Renal cortical epithelial cell (primary cell): Measurements from ENCODE around the gene STX19. TPM values are rescaled to one million over a fixed set of nuclear protein-coding genes. Genes with fewer than 3 reads are reported as not detected.

Source experiments
- DNase-seq: peaks from one replicate; pipeline ENCODE4 v3.0.0-alpha.2; 2011; ENCODE audit warnings: low read depth
- total RNA-seq: library from RNA; depleted of rRNA; stranded (reverse); fragments of >200 nt; gene quantifications from 2 replicates; pipeline ENCODE4 v1.2.3, GENCODE V29; 2014

Gene STX19
- total RNA-seq, 1 donor from 2014 or later: not detected

DNA sequence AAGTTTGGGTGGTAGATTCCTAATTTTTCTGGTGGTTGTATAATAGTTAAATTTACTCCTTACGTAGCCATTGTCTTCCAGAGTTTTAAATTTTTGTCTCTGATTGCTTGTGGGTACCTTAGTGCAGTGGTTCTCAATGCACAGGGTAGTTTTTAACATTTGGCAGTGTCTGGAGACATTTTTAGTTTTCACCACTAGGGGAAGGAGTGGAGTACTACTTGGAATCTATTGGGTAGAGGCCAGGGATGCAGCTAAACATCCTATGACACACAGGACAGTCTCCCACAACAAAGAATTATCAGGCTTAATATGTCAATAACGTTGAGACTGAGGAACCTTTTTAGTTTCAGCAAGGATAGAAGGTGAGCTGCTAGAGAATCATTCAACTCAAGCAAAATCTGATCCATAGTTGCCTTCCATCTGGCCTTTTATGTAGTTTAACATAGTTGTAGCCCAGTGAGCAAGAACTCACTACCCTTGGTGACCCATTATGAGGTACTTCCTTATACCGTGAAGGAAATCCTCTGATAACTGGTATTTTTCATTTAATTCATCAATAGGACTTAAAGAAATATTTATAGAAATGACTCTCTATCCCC, 8.6 kb upstream of the STX19 start:
- peak; percentile 20 for DNase-seq

GRCh38 chr3:94026623-94027022, 1.8 kb downstream of the STX19 start:
- no peak for DNase-seq

GRCh38 chr3:94024385-94024784, 4.0 kb downstream of the STX19 start:
- peak; percentile 45 for DNase-seq

- DNase-seq: no peak
These were observed 8.1 kb downstream of the STX19 start for GRCh38 chr3:94020293-94020692.

DNA sequence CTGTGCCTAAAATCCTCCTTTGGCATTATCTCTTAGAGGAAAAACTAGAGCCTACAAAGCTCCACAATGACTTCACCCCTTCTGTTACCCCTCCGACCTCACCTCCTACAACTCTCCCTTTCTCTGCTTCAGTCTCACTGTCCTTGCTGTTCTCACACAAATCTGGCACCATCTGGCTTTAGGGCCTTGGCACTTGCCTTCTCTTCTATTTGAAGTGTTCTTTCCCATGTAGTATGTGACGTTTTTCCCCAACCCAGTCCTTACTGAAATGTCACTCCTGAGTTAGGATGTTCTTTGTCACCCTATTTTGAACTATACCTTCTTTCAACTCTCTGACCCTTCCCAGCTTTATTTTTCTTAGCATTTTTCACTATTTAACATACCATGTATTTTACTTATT, 8.7 kb downstream of the STX19 start:
- DNase-seq: no peak

DNA sequence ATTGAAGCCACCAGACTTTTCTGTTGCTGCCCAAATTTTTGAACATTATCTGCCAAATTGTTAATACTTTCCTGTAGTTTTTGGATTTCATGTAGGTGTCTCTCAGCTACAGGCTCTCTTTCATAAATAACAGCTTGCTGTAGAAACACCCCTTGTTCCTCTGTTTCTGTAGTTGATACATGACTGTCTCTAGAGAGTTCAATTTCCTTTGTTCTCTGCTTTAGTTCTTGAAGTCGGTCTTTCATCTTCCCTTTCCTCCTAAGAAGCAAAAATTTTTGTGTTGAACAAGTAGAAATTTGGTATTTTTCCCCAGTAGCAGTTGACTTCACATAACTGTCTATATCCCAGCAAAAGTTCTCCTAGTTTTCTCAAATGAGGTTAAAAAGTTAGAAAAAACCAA, 13.4 kb downstream of the STX19 start:
- DNase-seq: no peak

GRCh38 chr3:94012185-94012584, 16.2 kb downstream of the STX19 start:
- no peak for DNase-seq

- DNase-seq: no peak
These were observed 17.1 kb downstream of the STX19 start for GRCh38 chr3:94011233-94011711.

DNA sequence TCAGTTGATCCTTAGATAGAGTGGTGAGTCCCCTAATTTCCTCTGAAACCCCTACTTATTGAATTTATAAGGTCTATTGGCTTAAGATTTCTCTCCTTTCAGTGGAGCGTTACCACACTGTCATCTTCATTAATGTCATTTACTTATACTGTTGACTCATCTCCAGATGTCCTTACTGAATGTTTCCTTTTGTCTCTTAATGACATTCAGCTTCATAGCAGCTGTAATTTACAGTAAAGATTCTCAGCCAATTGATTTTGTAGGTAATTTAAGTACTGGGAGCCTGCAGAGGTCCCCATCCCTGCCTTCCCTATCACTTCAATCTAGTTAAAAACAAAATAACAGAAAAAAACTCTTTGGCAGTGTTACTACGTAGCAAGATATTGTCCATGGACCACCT, 18.8 kb downstream of the STX19 start:
- no peak for DNase-seq

DNA sequence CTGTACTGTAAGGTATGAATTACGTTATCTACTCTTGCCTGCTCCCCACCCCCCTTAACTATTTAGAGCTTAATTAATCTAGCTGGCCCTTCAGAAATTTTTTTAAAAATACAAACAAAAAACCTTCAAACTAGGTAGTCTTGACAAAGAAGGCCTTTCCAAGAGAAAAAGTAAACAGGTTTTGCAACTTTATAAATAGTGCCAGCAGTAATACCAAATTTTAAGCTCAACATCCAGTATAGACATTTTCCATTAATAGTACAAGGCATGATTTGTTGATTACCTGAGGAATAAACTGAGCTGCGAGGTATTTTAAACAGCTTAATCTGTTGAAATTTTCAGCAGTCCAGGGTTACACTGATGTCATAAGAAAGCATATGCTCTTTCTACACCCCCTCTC, 20.1 kb downstream of the STX19 start:
- DNase-seq: no peak

GRCh38 chr3:94004301-94004910, 24.0 kb downstream of the STX19 start:
- peak; percentile 81 for DNase-seq

DNA sequence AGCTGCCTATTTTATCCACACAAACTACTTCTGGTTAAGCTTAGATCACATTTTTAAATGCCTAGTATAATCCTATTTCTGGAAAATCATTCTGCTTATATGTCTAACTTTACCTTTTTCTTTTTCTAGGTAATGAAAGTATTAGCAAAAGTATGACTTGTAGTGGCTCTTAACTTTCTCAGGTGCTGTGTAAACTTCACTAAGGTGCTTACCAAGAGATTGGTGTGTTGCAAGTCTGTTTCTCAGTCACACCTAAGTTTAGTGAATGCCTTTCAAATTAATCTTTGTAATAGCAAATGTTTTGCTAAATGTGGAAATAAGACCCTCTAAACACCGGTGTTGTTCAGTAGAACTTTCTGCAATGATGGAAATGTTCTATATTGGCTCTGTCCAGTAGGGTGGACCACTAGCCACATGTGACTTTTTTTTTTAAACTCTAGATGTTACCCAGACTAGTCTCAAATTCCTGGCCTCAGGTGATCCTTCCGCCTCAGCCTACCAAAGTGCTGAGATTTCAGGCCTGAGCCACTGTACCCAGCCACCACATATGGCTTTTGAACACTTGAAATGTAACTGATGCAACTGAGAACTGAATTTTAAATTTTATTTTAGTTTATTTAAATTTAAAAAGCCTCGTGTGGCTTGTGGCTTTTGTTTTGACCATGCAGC, 26.4 kb downstream of the STX19 start:
- no peak for DNase-seq

DNA sequence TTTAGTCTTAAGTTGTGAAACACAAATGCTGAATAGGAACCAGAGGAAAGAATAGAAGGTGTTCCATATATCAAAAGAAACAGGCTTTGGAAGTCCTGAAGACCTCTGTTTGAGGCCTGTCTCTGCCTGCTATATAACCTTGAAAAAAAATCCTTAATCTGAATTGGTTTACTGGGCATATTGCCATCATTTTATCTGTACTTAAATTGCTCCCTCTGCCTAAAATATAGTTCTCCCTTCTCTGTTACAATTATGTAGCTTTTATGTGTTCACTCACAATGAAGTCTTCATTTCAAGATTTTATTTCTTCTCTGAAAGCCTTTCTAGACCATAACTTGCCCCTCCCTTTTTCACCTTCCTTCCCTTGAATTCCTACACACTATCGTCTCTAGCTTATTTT, 27.2 kb downstream of the STX19 start:
- DNase-seq: no peak

GRCh38 chr3:93994056-93994455, 34.3 kb downstream of the STX19 start:
- no peak for DNase-seq

DNA sequence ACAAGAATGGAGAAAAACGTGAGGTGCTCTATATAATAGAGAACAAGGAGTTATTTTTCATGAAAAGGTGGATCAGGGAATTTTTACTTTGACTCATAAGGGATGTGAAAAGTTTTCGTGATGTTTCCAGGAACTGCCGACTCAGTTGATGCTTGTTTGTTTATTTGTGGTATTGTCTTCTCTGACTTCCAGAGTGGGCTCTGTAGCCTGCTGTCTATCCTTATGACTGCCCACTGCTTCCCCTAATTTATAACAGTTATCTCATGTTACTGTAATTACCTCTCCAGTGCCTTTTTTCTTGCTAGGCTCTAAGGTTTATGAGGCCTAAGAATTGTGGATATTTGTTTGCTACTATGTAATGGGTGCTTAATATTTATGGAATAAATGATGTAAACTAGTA, 36.2 kb downstream of the STX19 start:
- DNase-seq: no peak

DNA sequence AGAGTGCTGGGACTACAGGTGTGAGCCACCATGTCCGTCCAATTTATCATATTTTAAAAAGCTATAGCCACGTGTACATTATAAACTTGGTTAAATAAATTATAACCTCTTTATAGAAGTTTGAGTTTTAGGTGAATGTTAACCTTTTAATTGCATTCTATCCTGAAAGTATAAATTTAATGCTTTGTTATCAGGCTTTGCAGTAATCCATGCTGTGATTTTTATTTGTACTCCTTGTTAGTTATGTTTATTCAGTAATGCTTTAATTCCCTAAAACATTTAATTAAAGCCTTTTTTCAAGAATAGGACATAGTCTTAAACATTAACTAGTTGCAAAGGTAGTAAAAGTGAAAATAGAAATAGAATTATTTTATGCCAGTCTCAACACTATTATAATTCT, 36.8 kb downstream of the STX19 start:
- no peak for DNase-seq

GRCh38 chr3:93989241-93989640, 39.2 kb downstream of the STX19 start:
- no peak for DNase-seq

DNA sequence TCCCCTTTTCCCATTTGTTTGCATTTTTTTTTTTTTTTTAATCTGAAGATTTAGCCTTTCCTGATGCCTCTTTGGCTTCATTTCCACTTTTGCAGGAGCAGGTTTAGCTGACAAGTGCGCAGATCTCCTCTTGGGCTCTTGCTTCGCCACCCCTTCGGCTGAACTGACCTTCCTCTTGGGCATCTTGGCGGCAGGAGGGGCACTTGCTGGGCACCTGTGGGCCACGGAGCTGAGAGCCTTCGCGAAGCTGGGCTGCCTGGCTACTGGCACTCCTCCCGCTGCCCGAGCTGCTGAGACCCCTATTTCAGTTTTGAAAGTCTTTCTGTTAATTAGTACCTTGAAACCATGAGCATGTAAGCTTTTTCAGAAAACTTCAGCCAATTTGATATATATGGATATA, 39.6 kb downstream of the STX19 start:
- DNase-seq: no peak

- DNase-seq: no peak
These were observed 40.1 kb downstream of the STX19 start for GRCh38 chr3:93988283-93988682.

DNA sequence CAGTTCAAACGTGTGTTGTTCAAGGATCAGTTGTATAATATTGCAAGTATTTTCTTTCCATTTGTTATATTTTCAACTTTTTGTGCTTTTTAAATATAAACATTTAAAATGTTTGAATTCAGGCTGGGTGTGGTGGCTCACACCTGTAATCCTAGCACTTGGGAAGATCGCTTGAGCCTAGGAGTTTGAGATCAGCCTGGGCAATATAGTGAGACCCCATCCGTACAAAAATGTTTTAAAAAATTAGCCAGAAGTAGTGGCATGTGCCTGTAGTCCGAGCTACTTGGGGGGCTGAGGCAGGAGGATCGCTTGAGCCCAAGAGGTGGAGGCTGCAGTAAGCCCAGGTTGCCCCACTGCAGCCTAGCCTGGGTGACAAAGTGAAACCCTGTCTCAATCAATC, 43.8 kb downstream of the STX19 start:
- no peak for DNase-seq

GRCh38 chr3:93983408-93983807, 45.0 kb downstream of the STX19 start:
- DNase-seq: no peak

DNA sequence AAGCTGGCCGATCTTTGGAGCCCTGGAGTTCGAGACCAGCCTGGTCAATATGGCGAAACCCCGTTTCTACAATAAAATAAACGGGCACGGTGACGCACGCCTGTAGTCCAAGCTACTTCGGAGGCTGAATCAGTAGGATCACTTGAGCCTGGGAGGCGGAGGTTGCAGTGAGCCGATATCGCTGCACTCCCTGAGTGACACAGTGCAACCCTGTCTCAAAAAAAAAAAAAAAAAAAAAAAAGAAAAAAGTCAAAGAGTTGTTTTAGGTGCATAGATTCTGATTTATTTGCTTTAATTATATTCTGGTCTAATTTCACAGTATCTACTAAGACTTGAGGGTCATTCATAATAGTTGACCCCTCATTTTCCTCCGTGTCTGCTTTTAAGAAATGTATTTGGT, 46.7 kb downstream of the STX19 start:
- no peak for DNase-seq
